H1 (cell line): ENCODE measurements around the gene FOXS1. TPM values are rescaled to one million over a fixed set of nuclear protein-coding genes. Genes with fewer than 3 reads are reported as not detected.

Experiments used
- ASH2L ChIP-seq: fragments of 200-600, 300-600 bp; sonication (generic); IDR thresholded peaks from one replicate; pipeline ENCODE4 v1.7.1; 2017; ENCODE audit warnings: low read length
- ATF3 ChIP-seq: IDR thresholded peaks from 2 replicates; pipeline ENCODE4 v1.6.1; 2011; ENCODE audit warnings: low read depth, mild to moderate bottlenecking, low read length; ENCODE audit not compliant: insufficient read depth
- CBX5 ChIP-seq: fragments of 300-800, 300-1000 bp; sonication (generic); IDR thresholded peaks from 2 replicates; pipeline ENCODE4 v1.7.1; 2016; ENCODE audit warnings: antibody characterized with exemption, low read length, low read depth
- CBX8 ChIP-seq: fragments of 300-800, 300-1000 bp; sonication (generic); IDR thresholded peaks from 2 replicates; pipeline ENCODE4 v1.7.1; 2016; ENCODE audit warnings: low read depth, low read length, borderline replicate concordance
- CEBPB ChIP-seq: IDR thresholded peaks from 2 replicates; pipeline ENCODE4 v1.6.1; 2012; ENCODE audit warnings: low read depth, low read length
- CHD1 ChIP-seq: IDR thresholded peaks from 2 replicates; pipeline ENCODE4 v1.6.1; 2012; ENCODE audit warnings: low read depth, low read length, improper control_type of control experiment
- CHD2 ChIP-seq: IDR thresholded peaks from 2 replicates; pipeline ENCODE4 v1.6.1; 2012; ENCODE audit warnings: low read length, improper control_type of control experiment
- CTBP2 ChIP-seq: IDR thresholded peaks from 2 replicates; pipeline ENCODE4 v1.7.0; 2011; ENCODE audit warnings: borderline replicate concordance, mild to moderate bottlenecking, moderate library complexity, mixed read lengths, low read length; ENCODE audit not compliant: insufficient read depth, insufficient read length
- E2F6 ChIP-seq: IDR thresholded peaks from 2 replicates; pipeline ENCODE4 v1.6.1; 2012; ENCODE audit warnings: inconsistent platforms
- EP300 ChIP-seq, 2 experiments: IDR thresholded peaks; 1 replicate in 1 of 2; 2 replicates in 1 of 2; pipeline ENCODE4 v1.6.1; 2011 to 2012; ENCODE audit warnings: low read depth in 2 of 2, low read length in 2 of 2, mild to moderate bottlenecking in 2 of 2, borderline replicate concordance in 1 of 2, inconsistent platforms in 1 of 2, moderate library complexity in 1 of 2
- GABPA ChIP-seq: IDR thresholded peaks from 2 replicates; pipeline ENCODE4 v1.6.1; 2011; ENCODE audit warnings: mild to moderate bottlenecking, low read length, moderate library complexity, borderline replicate concordance; ENCODE audit not compliant: insufficient read depth
- KDM1A ChIP-seq: fragments of 200-600, 300-600 bp; sonication (generic); IDR thresholded peaks from 2 replicates; pipeline ENCODE4 v1.7.1; 2016; ENCODE audit warnings: mild to moderate bottlenecking, low read length, borderline replicate concordance
- KDM5A ChIP-seq: fragments of 200-600 bp; IDR thresholded peaks from 2 replicates; pipeline ENCODE4 v1.7.1; 2012; ENCODE audit warnings: mild to moderate bottlenecking, low read length, inconsistent platforms, mixed read lengths
- NANOG ChIP-seq: IDR thresholded peaks from 2 replicates; pipeline ENCODE4 v1.6.1; 2011; ENCODE audit warnings: low read length, low read depth, mild to moderate bottlenecking, inconsistent platforms; ENCODE audit not compliant: insufficient read depth, poor library complexity, severe bottlenecking
- RBBP5 ChIP-seq: IDR thresholded peaks from 2 replicates; pipeline ENCODE4 v1.7.1; 2012; ENCODE audit warnings: low read depth, mild to moderate bottlenecking, inconsistent platforms, low read length, moderate library complexity, borderline replicate concordance
- SIN3A ChIP-seq, 2 experiments: IDR thresholded peaks in 1 of 2; conservative IDR thresholded peaks in 1 of 2; 2 replicates each; pipeline ENCODE4 v1.6.1; 2011 to 2012; ENCODE audit warnings: low read length in 2 of 2, improper control_type of control experiment in 1 of 2, low read depth in 1 of 2, mild to moderate bottlenecking in 1 of 2
- SIX5 ChIP-seq: IDR thresholded peaks from 2 replicates; pipeline ENCODE4 v1.6.1; 2011; ENCODE audit warnings: mild to moderate bottlenecking, low read depth, low read length
- SP1 ChIP-seq: IDR thresholded peaks from 2 replicates; pipeline ENCODE4 v1.6.1; 2011; ENCODE audit warnings: low read depth, low read length
- TBP ChIP-seq: IDR thresholded peaks from 2 replicates; pipeline ENCODE4 v1.6.1; 2011; ENCODE audit warnings: low read depth, low read length, improper control_type of control experiment
- USF2 ChIP-seq: IDR thresholded peaks from 2 replicates; pipeline ENCODE4 v1.6.1; 2011; ENCODE audit warnings: low read length, improper control_type of control experiment
- ZNF274 ChIP-seq: IDR thresholded peaks from 2 replicates; pipeline ENCODE4 v1.7.0; 2012; ENCODE audit warnings: low read length, borderline replicate concordance; ENCODE audit errors: extremely low read depth
- polyA plus RNA-seq, 7 experiments: library from polyadenylated mRNA; depleted of rRNA in 3 of 7; stranded (reverse) in 5 of 7; unstranded in 2 of 7; fragments of >200 nt in 5 of 7; fragments of 200-250 nt in 2 of 7; gene quantifications; 1 replicate in 5 of 7; 2 replicates in 1 of 7; 4 replicates in 1 of 7; pipeline versions ENCODE4 v1.2.1 to v1.2.3, GENCODE V29; 2011 to 2013; ENCODE audit warnings: missing spikeins in 2 of 7, mixed read lengths in 2 of 7
- total RNA-seq: library from RNA; stranded (reverse); fragmentation: NEBNext Ultra II Directional; extraction: Animal tissue kit (Norgen Biotek cat#: 25700); gene quantifications from 2 replicates; pipeline ENCODE4 v1.2.1, GENCODE V29; 2021

FOXS1 gene
- total and polyA plus RNA-seq, 2 of the 8 experiments (the other 6 are each of a cell fraction or from before 2014, with no cell fraction given) = 0.45 TPM; not detected in 1

DNA sequence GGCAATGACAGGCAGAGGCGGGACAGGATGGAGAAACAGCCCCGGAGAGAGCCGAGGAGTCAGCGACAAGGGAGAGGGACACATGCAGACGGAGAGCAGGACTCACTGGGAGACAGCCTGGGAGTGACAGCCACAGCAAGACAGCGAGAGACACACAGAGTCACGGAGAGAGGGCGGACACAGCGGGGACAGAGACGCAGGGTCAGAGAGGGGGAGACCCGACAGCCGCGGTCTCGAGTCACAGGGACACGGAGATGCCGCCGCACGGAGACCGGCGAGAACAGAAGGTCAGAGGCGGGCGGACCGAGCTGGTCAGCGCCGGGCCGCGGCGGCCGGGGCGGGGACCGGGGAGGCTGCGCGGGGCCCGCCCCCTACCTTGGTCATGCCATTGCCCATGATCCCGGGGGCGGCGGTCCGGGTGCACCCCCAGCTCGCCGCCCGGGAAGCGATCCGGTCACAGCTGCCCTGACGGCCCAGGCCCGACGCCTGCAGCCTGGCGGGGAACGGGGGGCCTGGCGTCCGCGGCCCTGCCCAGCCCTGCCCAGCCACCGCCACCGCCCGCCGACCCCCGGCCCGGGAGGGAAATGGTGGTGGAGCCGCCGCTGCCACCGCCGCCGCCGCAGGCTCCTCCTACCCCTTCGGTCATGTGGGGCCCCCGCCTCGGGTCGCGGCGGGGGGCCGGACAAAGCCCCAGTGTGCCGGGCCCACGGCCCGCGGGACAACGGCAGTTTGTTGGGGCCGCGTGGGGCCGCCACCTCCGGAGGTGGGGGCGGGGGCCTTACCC is 24.7 kb upstream of the FOXS1 start, which contains the start of the genes DUSP15 and TTLL9 (continued):
- no peak for TF ChIP-seq KDM1A
- no peak for TF ChIP-seq SIX5
- peak; percentile 67 for TF ChIP-seq ASH2L
- no peak for TF ChIP-seq KDM5A
- no peak for TF ChIP-seq GABPA
- TF ChIP-seq EP300 (IDR thresholded peaks at IDR 0.05; ENCODE audit: borderline replicate concordance in 1 of 2, low read depth in 2 of 2, low read length in 2 of 2) = peak in 1 of 2 experiments; percentile 45; a peak in 1 of 3 replicates
- TF ChIP-seq NANOG = no peak
- TF ChIP-seq CEBPB = no peak
- TF ChIP-seq CHD1 = peak; percentile 48; the same call in 1 of the 2 replicates
- no peak for TF ChIP-seq TBP
- TF ChIP-seq SP1 = no peak
- TF ChIP-seq ZNF274 = no peak
- no peak for TF ChIP-seq E2F6
- TF ChIP-seq USF2 = 0 out of 2 replicates have a peak, but pooled peaks have one; percentile 18
- no peak for TF ChIP-seq CTBP2
- TF ChIP-seq CHD2 = no peak
- no peak for TF ChIP-seq RBBP5
- TF ChIP-seq CBX8 = no peak
- TF ChIP-seq CBX5 = no peak
- peak in 1 of 2 experiments; percentile 62; a peak in 2 of 4 replicates for TF ChIP-seq SIN3A (conservative IDR thresholded peaks at IDR 0.05 in 1 of 2, IDR thresholded peaks at IDR 0.05 in 1 of 2; ENCODE audit: low read depth in 1 of 2, low read length in 2 of 2)
- TF ChIP-seq ATF3 = no peak
